AG04450 (cell line): ENCODE results near the gene MACF1. TPM values are rescaled to one million over a fixed set of nuclear protein-coding genes. Genes with fewer than 3 reads are reported as not detected.

Source experiments
- CTCF ChIA-PET: fragments of 300-600, 350-600 bp; formaldehyde crosslinking; extraction: SDS; loops from one replicate; lab custom pipeline; 2022; ENCODE audit warnings: antibody characterized with exemption, inconsistent platforms; lab: Charles Lee
- POLR2A ChIA-PET: fragments of 350-600 bp; formaldehyde crosslinking; extraction: SDS; loops from one replicate; lab custom pipeline; 2021; ENCODE audit warnings: antibody characterized with exemption, inconsistent platforms; lab: Yijun Ruan, JAX
- DNase-seq: peaks from one replicate; pipeline ENCODE4 v3.0.0-alpha.2; 2011; ENCODE audit warnings: low read depth, low spot score
- H3K27ac ChIP-seq: one replicate; pipeline ENCODE4 v1.5.1; 2012; ENCODE audit warnings: low read depth, low read length, control low read depth
- H3K27me3 ChIP-seq: one replicate; pipeline ENCODE4 v1.6.0; 2012; ENCODE audit warnings: low read length; ENCODE audit not compliant: control insufficient read depth, insufficient read depth
- H3K4me3 ChIP-seq: 2 replicates; pipeline ENCODE4 v1.5.1; 2011; ENCODE audit warnings: mild to moderate bottlenecking, low read depth, low read length, control low read depth
- H3K9me3 ChIP-seq: 2 replicates; pipeline ENCODE4 v1.5.1; 2012; ENCODE audit warnings: low read length; ENCODE audit not compliant: control insufficient read depth, insufficient read depth
- polyA plus RNA-seq: library from polyadenylated mRNA; depleted of rRNA; stranded (reverse); fragments of >200 nt; gene quantifications from 2 replicates; pipeline ENCODE4 v1.2.3, GENCODE V29; 2011
- TF ChIP-seq, protein P1 (sequence below): IDR thresholded peaks from 2 replicates; pipeline ENCODE4 v1.5.1; 2011; ENCODE audit warnings: low read depth, low read length, control low read depth, inconsistent platforms

Gene MACF1
- polyA plus RNA-seq, 1 experiment = 118 TPM

DNA sequence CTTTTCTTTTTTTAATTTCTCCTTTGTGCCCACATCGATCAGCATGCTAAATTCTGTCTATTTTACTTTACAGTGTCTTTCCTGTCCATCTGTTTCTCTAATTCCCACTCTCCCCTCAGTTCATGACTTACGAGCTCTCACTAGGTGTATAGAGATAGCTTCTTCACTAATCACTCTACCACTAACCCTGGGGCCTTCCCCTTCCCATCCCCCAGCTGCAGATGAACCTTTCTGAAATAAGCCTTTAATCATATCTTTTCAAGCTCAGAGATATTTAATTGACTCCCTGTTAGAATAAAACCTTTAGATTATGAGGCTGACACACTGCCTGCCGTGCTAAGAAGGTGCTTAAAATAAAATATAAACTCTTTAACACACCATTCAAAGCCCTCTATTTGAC is 220.7 kb downstream of the MACF1 start:
- H3K27ac ChIP-seq = no peak overlapping the region
- TF ChIP-seq, protein P1, sequence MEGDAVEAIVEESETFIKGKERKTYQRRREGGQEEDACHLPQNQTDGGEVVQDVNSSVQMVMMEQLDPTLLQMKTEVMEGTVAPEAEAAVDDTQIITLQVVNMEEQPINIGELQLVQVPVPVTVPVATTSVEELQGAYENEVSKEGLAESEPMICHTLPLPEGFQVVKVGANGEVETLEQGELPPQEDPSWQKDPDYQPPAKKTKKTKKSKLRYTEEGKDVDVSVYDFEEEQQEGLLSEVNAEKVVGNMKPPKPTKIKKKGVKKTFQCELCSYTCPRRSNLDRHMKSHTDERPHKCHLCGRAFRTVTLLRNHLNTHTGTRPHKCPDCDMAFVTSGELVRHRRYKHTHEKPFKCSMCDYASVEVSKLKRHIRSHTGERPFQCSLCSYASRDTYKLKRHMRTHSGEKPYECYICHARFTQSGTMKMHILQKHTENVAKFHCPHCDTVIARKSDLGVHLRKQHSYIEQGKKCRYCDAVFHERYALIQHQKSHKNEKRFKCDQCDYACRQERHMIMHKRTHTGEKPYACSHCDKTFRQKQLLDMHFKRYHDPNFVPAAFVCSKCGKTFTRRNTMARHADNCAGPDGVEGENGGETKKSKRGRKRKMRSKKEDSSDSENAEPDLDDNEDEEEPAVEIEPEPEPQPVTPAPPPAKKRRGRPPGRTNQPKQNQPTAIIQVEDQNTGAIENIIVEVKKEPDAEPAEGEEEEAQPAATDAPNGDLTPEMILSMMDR = no peak
- no peak overlapping the region for H3K4me3 ChIP-seq
- no peak for DNase-seq
- ChIA-PET CTCF (interaction anchor here (0.7 to 2.6 kb wide), 8 partner anchors 9 to 326 kb away, joined by 3 to 14 read pairs (median 5); no protein-coding TSS in a partner anchor), POLR2A (no interaction called here)
- no peaks in the 10 kb centered on the region for H3K9me3 ChIP-seq
- no peaks in the 10 kb centered on the region for H3K27me3 ChIP-seq

DNA sequence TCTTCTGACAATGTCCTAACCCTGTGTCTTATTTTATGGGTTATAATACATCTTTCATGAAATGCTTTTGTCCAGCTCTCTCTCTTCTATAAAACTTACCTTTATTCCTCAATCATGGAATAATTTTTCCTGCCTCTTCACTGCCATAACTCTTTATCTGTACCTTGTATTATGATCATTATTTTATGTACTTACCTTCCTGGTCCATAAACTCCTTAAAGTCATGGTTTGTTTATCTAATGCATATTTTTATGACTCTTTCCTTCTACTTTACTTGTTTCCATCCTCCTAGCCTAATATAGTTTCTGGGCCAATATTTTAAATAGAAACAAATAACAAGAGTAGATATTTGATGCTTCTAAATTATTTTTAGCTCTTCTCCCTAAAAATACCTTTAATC is 221.1 kb downstream of the MACF1 start:
- POLR2A ChIA-PET = no interaction called here
- CTCF ChIA-PET = interaction anchor here (0.7 to 2.6 kb wide), 4 partner anchors 13 to 327 kb away, joined by 3 to 14 read pairs (median 8); no protein-coding TSS in a partner anchor
- DNase-seq = no peak
- no peaks in the 10 kb centered on the region for H3K27me3 ChIP-seq
- no peak overlapping the region for H3K27ac ChIP-seq
- H3K9me3 ChIP-seq = no peaks in the 10 kb centered on the region
- TF ChIP-seq, protein P1 = no peak
- H3K4me3 ChIP-seq = no peak overlapping the region

DNA sequence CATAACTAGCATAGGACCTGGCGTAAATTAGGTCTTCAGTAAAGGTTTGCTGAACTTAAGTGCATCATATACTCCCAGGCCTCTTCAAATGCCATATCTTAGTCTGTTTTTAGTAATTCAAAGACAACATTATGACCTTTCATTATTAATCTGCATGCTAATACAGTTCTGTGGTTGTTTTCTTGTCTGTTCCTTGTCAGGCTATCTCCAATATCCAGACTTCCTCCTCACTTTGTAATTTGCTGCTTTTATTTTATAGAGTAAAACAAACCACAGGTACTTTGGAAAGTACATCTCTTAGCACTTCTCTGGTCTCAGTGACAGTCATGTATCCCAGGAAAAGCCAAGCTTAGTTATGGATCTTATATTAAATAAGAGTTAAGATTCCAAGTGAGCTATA is 221.9 kb downstream of the MACF1 start:
- Histone ChIP-seq H3K9me3 (no peaks in the 10 kb centered on the region), H3K4me3 (no peak overlapping the region), H3K27me3 (no peaks in the 10 kb centered on the region), H3K27ac (no peak overlapping the region)
- ChIA-PET POLR2A (interaction anchor here (0.7 kb wide), 1 partner anchor 28 kb away, joined by 3 read pairs; no protein-coding TSS in a partner anchor), CTCF (interaction anchor here (1.5 to 2.6 kb wide), 2 partner anchors 113 to 328 kb away, joined by 5 to 11 read pairs; no protein-coding TSS in a partner anchor)
- TF ChIP-seq, protein P1 = no peak
- DNase-seq = no peak

DNA sequence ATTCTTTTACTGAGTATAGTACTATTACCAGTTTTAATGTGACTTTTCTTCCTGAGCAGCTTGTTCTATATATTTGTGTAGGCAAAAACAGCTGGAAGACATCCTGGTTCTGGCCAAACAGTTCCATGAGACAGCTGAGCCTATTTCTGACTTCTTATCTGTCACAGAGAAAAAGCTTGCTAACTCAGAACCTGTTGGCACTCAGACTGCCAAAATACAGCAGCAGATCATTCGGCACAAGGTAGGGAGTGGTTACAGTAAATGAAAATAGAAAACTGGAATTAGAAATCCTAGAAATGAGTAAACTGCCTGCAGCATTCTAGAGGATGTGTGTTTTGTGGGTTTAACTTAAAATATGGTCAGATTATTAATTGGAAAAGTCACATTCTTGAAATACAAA is 222.9 kb downstream of the MACF1 start:
- Histone ChIP-seq H3K4me3 (no peak overlapping the region), H3K9me3 (no peaks in the 10 kb centered on the region), H3K27ac (no peak overlapping the region), H3K27me3 (no peaks in the 10 kb centered on the region)
- ChIA-PET CTCF (interaction anchor here (0.5 to 2.1 kb wide), 4 partner anchors 8 to 112 kb away, joined by 3 to 13 read pairs (median 6); no protein-coding TSS in a partner anchor), POLR2A (no interaction called here)
- no peak for DNase-seq
- TF ChIP-seq, protein P1 = no peak

DNA sequence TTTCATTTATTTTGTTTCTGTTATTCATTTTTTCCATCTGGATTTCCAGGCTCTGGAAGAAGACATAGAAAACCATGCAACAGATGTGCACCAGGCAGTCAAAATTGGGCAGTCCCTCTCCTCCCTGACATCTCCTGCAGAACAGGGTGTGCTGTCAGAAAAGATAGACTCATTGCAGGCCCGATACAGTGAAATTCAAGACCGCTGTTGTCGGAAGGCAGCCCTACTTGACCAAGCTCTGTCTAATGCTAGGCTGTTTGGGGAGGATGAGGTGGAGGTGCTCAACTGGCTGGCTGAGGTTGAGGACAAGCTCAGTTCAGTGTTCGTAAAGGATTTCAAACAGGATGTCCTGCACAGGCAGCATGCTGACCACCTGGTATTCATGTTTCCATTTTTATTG is 223.4 kb downstream of the MACF1 start:
- CTCF ChIA-PET = interaction anchor here (0.9 to 2.1 kb wide), 3 partner anchors 9 to 111 kb away, joined by 3 to 7 read pairs (median 4); no protein-coding TSS in a partner anchor
- Histone ChIP-seq H3K4me3 (no peak overlapping the region), H3K27me3 (no peaks in the 10 kb centered on the region), H3K27ac (no peak overlapping the region), H3K9me3 (no peaks in the 10 kb centered on the region)
- POLR2A ChIA-PET = no interaction called here
- DNase-seq = no peak
- TF ChIP-seq, protein P1 = no peak
